RKO (cell line): ENCODE data around the gene CFAP299.
A peak's percentile ranks its signal among the peaks of the same experiment; 100 is the strongest.

Source experiments
- DNase-seq: peaks from one replicate; pipeline ENCODE4 v3.0.0-alpha.2; 2016; ENCODE audit warnings: low spot score

Gene CFAP299

DNA sequence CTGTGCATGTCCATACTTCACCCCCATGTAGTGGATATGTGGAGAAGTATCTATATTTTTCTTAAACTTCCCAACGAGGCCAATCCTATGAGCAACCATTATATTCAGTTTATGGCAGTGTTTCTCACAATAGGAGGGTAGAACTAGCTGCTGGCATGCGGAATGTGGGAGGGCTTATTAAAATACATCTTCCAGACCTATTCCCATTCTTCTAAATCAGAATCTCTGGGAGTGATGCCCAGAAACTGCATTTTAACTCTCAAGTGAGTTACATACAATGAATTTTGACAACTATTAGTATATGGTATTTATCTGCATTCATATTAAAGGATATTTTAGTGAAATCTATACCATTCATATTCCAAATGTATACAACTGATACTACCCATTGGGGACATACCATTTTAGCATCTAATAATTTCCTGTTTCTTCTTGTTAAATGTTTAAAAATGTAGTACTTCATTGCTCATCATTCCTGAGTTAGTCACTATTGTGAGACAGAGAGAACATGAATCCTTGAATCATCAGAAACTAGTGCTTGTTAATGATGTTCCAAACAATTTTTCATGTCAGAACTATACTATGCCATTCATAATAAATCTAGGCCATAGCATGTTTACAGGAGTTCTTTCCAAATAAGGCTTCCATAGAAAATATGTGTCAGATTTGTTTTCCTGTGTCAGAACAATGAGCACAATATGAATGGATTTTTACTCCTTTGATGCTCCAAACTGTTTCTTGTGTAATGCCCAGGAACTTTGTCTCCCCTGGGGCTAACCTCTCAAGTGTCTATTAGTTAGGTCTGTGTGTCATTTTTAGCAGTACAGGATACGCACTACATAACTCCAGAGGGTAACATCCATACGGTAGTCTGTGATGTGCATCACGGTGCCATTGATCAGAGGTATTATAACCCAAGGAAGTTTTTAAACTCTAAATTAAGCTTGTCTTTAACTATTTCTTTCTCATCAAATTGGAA, 496.1 kb downstream of the CFAP299 start:
- peak; percentile 63 for DNase-seq

DNA sequence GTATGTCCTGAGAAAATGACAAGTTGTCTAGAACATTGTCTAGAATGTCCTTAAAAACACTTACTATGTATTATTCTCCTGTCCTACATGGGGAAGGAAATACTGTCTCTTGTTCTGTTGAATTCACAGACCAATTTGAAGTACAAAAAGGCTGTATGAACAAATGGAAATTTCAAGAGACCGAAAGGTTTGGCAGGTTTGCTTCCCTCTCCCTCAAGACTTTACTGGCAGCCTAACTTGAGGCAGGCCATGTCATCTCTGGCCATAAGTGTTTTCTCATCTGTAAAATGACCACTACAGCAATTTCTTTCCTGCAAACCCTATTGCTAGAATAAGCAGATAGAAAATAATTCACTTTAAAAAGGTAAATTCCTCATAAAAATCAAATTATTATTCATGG, 503.8 kb downstream of the CFAP299 start:
- no peak for DNase-seq

DNA sequence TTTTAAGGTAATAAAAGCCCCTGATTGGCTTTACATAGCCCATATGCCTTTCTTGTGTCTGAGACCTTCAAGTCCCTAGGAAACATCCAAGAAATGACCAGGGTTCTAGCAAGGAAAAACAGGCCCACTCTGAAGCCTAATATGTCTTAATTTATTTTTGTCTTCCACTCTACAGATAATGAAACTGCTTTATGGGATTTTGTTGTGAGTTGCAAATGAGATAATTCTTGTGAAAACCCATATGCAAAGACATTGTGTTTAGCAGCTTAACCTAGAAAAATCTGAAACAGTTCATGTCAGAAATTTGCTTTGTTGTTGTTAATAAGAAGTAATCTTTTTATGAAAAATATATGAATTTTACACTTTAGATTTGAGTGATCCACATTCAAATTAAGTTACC, 504.3 kb downstream of the CFAP299 start:
- no peak for DNase-seq

DNA sequence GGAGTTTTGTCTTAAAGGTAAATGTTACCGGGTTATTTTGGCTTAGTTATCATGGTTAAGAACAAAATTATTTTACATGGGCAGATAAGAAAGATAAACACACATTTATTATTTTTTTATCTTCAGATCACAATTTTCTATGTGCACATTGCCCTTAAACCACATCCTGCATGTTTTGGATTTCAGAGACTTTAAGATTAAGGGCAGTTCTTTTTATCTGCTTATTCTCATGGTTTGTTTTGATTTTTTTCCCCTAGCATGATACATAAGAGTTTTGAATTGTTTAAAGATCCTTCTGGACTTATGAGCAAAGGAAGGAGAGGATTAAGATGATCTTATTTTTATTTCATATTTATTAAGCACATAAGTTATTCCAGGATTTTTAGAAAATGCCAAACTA, 504.9 kb downstream of the CFAP299 start:
- no peak for DNase-seq

DNA sequence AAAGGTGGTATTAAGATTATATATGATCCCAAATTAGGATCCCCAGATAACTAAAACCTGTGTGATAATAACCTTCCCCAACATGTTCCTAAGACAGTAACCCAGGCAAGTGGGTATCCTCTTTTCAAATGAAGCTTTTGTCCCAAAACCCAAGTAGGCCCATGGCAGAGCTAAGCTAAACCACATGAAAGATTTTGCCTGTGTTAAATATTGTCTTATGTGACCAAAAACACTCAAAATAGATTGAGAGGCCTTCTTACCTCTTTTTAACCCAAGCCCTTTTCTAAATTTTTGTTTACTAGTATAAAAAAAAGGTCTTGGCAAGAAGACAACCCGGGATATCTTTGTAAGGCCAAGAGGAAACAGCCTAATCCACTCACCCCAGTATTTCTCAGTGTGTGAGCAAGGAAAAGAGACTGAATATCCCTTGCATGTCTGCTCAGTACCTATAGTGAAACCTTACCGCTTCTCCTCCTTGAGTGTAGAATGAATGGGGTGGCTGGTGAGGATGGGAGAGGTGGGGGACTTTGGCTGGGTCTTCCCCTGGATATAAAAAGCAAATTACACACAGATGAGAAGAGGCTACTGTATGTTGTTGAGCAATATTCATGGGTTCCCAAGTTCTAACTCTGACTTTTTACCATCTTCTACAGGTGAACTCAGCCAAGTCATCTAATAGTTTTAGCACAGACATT, 506.2 kb downstream of the CFAP299 start:
- DNase-seq: no peak

DNA sequence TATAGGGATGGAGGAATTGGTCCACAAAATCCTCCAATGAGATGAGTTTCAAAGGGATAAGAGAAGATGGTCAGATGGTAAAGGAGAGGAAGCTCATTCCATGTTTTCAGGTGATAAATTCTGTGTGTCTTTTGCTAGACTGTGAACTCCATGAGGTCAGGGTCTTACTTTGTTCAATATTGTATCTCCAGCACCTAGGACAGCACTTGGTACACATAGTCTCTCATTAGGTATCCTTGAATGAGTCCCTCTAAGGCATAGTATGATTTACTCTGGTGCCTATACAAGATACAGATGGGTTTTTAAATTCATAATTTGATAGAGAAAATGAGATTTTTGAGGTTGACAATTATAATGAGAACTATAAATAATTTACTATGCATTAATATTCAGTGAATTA, 510.7 kb downstream of the CFAP299 start:
- no peak for DNase-seq

DNA sequence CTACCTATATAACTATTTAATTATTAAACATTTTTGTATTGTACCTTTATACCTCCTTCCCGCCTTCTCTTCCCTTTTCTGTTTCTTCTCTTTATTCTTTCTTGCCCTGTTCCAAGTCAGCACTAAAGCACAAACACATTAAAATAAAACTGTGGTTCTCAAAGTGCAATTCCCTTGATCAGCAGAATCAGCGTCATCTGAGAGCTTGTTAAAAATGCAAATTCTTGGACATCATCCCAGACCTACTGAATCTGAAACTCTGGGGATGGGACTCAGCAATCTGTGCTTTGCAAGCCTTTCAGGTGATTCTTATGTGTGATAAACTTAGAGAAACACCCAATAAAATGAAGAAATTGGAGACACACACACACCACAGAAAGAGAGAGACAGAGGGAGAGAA, 516.5 kb downstream of the CFAP299 start:
- DNase-seq: no peak

DNA sequence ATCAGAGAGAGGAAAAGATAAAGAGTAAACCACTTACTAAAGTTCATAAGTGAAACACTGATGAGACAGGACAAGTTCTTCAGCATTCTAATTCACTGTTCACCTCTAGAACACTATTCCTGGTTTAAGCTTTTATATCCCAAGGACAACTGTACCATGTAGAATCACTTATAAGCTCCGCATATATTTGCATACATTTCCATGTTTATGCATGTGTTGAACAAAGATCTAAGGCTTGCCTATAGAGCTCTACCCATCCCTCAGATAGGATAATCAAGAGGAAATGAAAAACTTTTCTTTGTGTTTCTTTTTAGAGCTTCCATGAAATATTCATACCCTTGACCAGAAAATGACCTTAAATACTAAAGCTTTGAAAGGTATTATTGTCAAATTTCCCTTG, 538.0 kb downstream of the CFAP299 start:
- DNase-seq: no peak

DNA sequence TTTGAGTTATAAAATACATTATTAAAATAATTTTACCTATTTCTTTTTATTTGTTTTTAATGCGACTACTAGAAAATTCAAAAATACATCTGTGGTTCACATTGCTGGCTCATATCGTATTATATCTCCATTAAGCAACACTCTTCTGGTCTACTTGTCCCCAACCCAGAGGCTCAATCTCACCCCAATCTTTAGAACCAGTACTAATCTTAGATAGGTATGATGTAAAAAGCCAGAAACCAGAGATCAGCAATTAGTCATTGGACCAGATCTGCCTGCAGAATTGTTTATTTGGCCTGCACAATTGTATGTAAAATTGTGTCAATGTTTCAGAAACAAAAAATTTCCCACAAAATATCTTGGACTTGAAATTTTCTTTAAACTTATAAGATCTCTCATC, 539.4 kb downstream of the CFAP299 start:
- no peak for DNase-seq

DNA sequence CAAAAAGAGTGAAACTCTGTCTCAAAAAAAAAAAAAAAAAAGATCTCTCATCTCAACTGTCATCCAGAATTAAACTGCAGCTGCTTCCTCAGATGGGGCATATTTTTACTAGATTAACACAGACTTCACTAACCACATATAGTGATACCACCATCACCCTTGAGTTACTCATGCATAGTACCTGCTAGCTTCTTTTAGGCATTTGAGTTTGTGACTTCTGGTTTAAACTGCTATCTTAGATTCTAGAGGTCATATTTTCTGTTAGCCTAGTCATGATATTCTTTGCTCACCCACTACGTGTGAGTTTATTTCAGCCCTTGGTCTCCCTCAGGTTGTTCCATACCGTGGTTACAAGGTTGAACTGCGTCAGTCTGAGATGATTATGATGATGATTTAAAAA, 540.1 kb downstream of the CFAP299 start:
- DNase-seq: no peak

DNA sequence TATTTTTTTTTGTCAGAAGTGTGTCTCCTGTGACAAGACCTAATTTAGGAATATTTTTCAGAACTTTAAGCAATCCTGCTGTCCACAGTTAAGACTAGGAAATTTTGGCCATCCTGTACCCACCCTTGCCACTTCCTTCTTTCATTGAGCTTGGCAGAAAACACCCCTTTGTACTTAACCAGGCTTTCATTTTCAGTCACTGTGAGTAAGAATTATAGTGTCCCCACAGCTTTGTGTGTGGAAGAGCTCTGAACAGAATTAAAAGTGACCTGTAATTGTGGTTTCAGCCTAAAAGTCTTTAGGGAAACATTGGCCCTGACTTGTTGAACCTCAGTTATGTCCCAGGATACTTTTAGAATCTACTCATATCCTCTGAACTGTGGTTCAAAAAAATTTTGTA, 541.3 kb downstream of the CFAP299 start:
- no peak for DNase-seq

DNA sequence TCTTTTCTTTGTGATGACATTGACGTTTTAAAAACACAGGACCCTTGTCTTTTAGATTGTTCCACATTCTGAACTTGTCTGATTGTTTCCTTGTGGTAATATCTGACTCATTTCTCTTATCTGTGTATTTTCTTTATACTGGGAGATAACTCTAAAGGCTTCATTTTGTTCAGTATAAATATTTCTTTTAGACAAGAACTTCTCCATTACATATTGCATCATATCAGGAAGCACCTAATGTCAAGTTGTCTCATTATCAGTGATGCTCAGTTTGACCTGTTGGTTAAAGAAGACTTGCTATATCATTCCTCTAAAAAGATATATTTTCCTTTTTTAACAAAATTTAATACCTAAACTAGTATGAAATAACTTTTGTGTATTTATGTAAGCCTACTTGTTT, 542.7 kb downstream of the CFAP299 start:
- no peak for DNase-seq

DNA sequence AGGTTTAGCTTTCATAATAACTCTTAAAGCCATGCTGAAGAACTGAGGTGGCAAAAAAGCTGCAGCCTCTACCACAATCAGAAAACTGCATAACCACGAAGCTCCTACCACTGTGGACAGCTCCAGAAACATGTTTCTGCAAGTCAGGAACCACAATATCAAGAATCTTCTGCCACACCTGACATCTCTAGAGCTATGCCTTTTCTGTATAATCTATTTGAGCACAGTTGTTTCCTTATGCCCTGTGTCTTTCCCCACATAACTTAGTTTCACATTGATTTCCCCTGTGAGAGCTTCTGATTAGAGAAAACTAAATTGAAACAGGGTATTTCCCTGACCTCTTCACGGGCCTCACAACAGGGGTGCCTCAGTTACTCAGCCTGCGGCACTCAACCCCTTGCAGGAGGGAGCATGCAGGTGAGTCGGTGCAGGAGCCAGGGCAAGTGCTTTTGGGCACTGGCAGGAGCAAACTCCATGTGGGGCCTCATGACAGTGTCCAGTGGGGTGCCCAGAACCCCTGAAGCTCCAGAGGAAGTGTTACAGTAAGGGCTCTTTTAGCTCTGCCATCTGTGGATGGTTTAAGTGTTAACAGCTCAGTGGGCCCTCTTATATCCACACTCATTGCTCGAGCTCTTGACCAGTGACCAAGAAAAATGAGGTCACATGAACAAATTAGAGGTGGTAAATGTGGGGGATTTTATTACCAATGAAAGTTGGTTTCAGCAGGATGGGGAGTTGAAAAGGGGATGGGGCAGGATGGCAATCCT, 562.2 kb downstream of the CFAP299 start:
- no peak for DNase-seq

DNA sequence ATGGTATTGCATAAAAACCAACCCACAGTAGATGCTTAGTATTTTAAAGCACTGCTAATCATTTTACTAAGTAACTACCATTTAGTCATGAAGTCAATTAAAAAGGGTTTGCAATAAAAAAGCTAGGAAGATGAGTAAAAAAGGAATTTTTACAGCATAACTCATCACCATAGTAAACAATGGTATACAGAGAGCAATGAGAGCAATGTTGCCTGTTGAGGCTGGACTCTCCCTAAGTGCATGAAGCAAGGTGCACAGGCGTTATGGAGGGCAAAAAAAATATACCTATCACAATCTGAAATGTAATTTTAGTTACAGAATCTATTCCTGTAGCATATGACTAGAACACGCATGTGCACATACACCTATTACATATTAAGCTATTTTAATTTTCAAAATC, 565.4 kb downstream of the CFAP299 start:
- DNase-seq: no peak

DNA sequence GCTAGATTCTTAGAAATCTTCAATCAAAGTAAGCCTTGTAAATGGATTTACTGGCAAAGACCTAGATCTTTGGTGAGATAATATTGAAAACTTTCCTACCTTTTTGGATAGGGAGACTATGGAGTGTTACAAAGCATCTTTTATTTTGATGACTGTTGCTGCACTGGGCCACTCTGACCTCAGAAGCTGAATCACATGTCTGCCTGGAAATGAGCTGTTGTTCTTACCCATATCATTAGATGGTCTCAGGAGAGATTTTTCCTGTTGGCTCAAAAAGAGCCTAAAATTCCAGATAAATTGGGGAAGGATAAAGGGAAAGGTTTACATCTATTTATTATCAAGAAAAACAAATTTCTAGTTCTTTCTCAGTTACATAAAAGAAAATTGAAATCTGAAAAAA, 567.5 kb downstream of the CFAP299 start:
- DNase-seq: peak; percentile 27

DNA sequence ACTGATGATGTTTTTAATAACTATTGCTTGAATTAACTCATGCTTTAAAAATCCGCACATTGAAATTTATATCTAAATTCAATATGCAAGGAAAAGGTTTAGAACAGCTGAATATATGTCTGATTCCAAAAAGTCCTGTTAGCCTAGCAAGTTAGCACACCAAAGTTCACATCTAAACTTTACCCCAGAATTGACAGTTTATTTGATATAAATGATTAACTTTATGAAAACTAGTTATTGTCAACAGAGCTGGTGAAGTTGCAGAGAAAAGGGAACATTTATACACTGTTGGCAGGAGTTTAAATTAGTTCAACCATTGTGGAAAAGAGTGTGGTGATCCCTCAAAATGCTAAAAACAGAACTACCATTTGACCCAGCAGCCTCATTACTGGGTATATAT, 574.4 kb downstream of the CFAP299 start:
- DNase-seq: no peak

DNA sequence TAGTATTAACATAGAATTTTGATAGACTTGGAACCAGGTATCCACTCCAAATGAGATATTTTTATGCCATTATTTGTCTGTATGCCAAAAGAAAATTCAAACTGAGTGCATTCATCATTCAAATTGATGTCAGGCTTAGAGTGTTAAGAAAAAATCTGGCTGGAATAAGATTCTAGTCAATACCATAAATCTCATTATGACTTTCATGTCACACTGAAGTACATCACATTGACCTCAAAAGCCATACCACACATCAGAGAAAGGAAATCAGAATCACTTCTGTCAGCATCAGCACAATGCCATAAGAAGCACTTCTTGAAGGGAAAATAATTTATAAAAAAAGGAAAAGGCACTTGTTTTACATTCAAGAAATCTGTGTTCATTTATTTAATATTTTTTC, 575.9 kb downstream of the CFAP299 start:
- DNase-seq: no peak

DNA sequence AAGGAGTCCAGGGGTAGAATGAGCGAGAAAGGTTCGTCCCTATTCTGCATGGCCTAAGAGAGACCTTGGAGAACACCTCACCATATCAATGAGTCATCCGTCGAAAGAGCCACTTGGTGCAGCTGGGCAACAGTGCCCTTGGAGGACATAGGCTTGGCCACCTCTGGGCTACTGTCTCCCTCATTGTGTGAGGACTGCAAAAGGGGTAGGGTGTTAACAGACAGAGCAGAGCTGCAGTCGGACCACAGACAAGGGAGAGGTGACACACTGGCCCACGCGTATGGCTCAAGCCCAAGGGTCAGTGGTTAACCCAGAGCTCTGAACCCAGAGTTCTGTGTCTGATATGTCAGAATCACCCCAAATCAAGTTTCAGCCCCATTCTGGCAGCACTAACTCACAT, 576.8 kb downstream of the CFAP299 start:
- DNase-seq: peak; percentile 7

DNA sequence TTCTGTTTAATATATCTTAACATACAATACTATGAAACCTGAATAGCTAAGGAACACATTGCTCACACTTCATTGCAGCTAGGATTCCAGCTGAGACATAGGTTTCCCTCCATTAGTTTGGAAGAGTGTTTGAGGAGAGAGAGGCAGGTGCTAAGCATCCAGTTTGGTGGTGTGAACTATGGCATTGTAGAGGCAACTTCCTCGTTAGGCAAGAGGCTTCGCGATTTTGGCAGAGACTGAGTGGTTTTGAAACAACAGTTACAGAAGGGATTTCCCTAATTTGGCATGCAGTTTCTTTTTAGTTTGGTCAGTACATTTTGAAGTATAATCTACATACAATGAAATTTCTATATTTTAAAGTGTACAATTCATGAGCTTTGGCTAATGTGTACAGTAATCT, 577.9 kb downstream of the CFAP299 start:
- no peak for DNase-seq

DNA sequence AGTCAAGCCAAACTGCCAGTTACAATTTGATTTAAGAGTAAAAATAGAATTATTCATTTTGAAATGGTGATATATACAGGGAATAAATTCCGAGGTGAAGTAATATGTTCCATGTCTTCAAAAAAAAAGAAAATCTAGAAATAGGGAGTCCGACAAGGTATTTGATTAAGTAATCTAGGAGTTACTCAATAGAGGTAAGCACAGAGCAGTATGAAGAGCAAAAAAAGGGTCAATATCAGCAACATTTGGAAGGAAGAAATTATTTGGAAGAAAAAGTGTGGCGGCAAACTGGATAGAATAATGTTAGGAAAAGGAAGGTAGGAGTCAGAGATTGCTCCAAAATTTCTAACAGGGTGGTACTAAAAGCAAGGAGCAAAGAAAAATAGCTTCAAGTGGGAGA, 581.2 kb downstream of the CFAP299 start:
- no peak for DNase-seq

DNA sequence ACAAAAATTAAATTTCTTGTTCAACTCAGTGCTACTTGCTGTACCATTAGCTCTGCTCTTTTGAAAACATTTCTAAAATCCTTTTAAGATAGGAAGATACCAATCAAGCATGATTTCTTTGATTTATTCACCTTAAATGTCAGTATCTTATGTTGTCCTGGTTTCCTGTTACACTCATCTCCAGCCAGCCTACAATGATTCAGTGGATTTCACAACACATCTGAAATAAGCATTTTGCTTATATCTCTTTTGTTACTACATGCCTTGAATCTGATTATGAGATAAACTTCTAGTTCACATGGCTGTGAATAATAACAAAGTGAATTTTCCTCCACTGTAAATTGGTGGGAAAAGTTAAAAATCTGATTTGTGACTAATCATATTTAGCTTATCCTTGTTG, 582.5 kb downstream of the CFAP299 start:
- no peak for DNase-seq

DNA sequence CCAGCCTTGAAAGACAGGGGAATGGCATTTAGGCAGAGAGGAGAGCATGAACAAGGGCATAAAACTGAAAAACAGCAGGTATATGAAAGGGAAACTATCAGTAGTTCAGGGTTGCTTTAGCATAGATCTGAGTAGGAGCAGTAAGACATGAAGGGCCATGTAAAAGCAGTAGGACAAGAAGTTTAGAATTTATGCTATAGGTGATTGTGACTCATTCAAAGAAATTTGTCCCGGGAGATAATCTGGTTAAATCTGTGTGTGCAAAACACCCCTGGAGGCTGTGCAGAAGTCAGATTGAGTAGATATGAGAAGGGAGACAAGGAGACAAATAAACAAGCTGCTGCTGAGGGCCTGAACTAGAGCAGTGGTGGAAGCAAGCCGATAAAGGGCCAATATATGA, 585.9 kb downstream of the CFAP299 start:
- no peak for DNase-seq

DNA sequence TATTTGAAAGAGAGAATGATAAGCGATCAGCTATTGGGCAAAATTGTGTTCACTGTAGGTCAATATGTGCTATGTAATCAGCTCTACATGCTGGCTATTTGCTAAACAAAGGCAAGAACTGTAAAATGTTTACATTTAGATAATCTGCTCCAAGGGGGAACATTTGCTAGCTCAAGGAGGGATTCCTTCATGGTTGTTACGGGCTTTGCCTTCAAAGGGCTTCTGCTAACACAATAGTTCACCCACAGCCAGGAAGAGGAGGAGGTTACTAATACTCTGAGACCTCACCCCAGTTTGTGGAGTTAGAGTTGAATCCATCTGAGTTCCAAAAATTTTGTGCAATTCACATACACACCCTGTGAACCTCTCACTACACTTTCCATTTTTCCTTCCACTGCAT, 587.4 kb downstream of the CFAP299 start:
- DNase-seq: no peak
